H9 (cell line): ENCODE data around the gene KCNIP4. TPM values are rescaled to one million over a fixed set of nuclear protein-coding genes. Genes with fewer than 3 reads are reported as not detected.

Experiments used
- DNase-seq: peaks from one replicate; pipeline ENCODE4 v3.0.0-alpha.2; 2017
- H2AFZ ChIP-seq: one replicate; pipeline ENCODE4 v1.6.1; 2013; ENCODE audit warnings: mild to moderate bottlenecking, low read length, control low read depth, moderate library complexity
- H2AK5ac ChIP-seq: 2 replicates; pipeline ENCODE4 v1.6.1; 2013; ENCODE audit warnings: low read length, control low read depth, mixed read lengths; ENCODE audit not compliant: insufficient read length
- H2BK120ac ChIP-seq: one replicate; pipeline ENCODE4 v1.6.1; 2013; ENCODE audit warnings: low read depth, mild to moderate bottlenecking, low read length, control low read depth, inconsistent platforms; ENCODE audit not compliant: poor library complexity, severe bottlenecking
- H2BK12ac ChIP-seq: 2 replicates; pipeline ENCODE4 v1.6.1; 2013; ENCODE audit warnings: low read length, control low read depth, mixed read lengths, low read depth; ENCODE audit not compliant: insufficient read length
- H2BK15ac ChIP-seq: 2 replicates; pipeline ENCODE4 v1.6.1; 2013; ENCODE audit warnings: low read depth, low read length, control low read depth
- H2BK20ac ChIP-seq: one replicate; pipeline ENCODE4 v1.6.1; 2013; ENCODE audit warnings: low read depth, mild to moderate bottlenecking, low read length, control low read depth, inconsistent platforms; ENCODE audit not compliant: poor library complexity, severe bottlenecking
- H2BK5ac ChIP-seq: 2 replicates; pipeline ENCODE4 v1.6.1; 2013; ENCODE audit warnings: low read length, control low read depth, mixed read lengths; ENCODE audit not compliant: insufficient read length
- H3K14ac ChIP-seq: 2 replicates; pipeline ENCODE4 v1.6.1; 2013; ENCODE audit warnings: low read length, control low read depth; ENCODE audit not compliant: insufficient read depth
- H3K18ac ChIP-seq: 2 replicates; pipeline ENCODE4 v1.6.1; 2013; ENCODE audit warnings: low read depth, mild to moderate bottlenecking, mixed read lengths, low read length, control low read depth; ENCODE audit not compliant: insufficient read length
- H3K23ac ChIP-seq: 2 replicates; pipeline ENCODE4 v1.6.1; 2013; ENCODE audit warnings: low read length, control low read depth, mixed read lengths, low read depth; ENCODE audit not compliant: insufficient read length
- H3K23me2 ChIP-seq: 2 replicates; pipeline ENCODE4 v1.6.1; 2013; ENCODE audit warnings: low read depth, mild to moderate bottlenecking, mixed read lengths, low read length, control low read depth; ENCODE audit not compliant: insufficient read length, poor library complexity, severe bottlenecking
- H3K27ac ChIP-seq: 2 replicates; pipeline ENCODE4 v1.5.1; 2013; ENCODE audit warnings: low read length, control low read depth, mixed read lengths, low read depth; ENCODE audit not compliant: insufficient read length
- H3K27me3 ChIP-seq: 2 replicates; pipeline ENCODE4 v1.6.1; 2013; ENCODE audit warnings: low read length, control low read depth, inconsistent platforms; ENCODE audit not compliant: insufficient read depth
- H3K4ac ChIP-seq: 2 replicates; pipeline ENCODE4 v1.6.1; 2013; ENCODE audit warnings: low read depth, mild to moderate bottlenecking, control low read depth, inconsistent platforms, low read length, moderate library complexity
- H3K4me1 ChIP-seq: 2 replicates; pipeline ENCODE4 v1.6.1; 2013; ENCODE audit warnings: low read length, control low read depth, inconsistent platforms; ENCODE audit not compliant: insufficient read depth
- H3K4me2 ChIP-seq: 2 replicates; pipeline ENCODE4 v1.6.1; 2013; ENCODE audit warnings: low read length, control low read depth, mixed read lengths; ENCODE audit not compliant: insufficient read length, insufficient read depth
- H3K56ac ChIP-seq: 2 replicates; pipeline ENCODE4 v1.6.1; 2013; ENCODE audit warnings: low read depth, mild to moderate bottlenecking, mixed read lengths, low read length, control low read depth; ENCODE audit not compliant: insufficient read length
- H3K79me1 ChIP-seq: 2 replicates; pipeline ENCODE4 v1.6.1; 2013; ENCODE audit warnings: low read depth, mild to moderate bottlenecking, moderate library complexity, low read length, control low read depth, inconsistent platforms; ENCODE audit not compliant: insufficient read depth, poor library complexity, severe bottlenecking
- H3K79me2 ChIP-seq: 2 replicates; pipeline ENCODE4 v1.6.1; 2013; ENCODE audit warnings: low read length, control low read depth, inconsistent platforms; ENCODE audit not compliant: insufficient read depth
- H3K9ac ChIP-seq: 2 replicates; pipeline ENCODE4 v1.6.1; 2013; ENCODE audit warnings: low read length, control low read depth, mixed read lengths; ENCODE audit not compliant: insufficient read length; ENCODE audit errors: extremely low read depth
- H3K9me3 ChIP-seq: one replicate; pipeline ENCODE4 v1.6.1; 2013; ENCODE audit warnings: low read depth, low read length, inconsistent platforms; ENCODE audit not compliant: control insufficient read depth
- H3T11ph ChIP-seq: one replicate; pipeline ENCODE4 v1.6.1; 2013; ENCODE audit warnings: mild to moderate bottlenecking, low read length, control low read depth, inconsistent platforms
- H4K20me1 ChIP-seq: one replicate; pipeline ENCODE4 v1.6.1; 2013; ENCODE audit not compliant: control insufficient read depth, insufficient read length, insufficient read depth
- H4K5ac ChIP-seq: 2 replicates; pipeline ENCODE4 v1.6.1; 2013; ENCODE audit warnings: low read depth, mild to moderate bottlenecking, mixed read lengths, low read length, control low read depth; ENCODE audit not compliant: insufficient read length
- H4K8ac ChIP-seq: replicated peaks from 2 replicates; pipeline ENCODE4 v1.6.1; 2013; ENCODE audit warnings: low read length, control low read depth, mixed read lengths, low read depth; ENCODE audit not compliant: insufficient read length
- H4K91ac ChIP-seq: 2 replicates; pipeline ENCODE4 v1.6.1; 2013; ENCODE audit warnings: low read depth, mild to moderate bottlenecking, moderate library complexity, mixed read lengths, low read length, control low read depth; ENCODE audit not compliant: insufficient read length
- H3K27ac Mint-ChIP-seq, 3 experiments: 2 replicates in 2 of 3; 3 replicates in 1 of 3; pipeline ENCODE4 v1.8.0; 2020 to 2021; ENCODE audit warnings: mixed read lengths in 3 of 3, mild to moderate bottlenecking in 1 of 3, moderate library complexity in 1 of 3
- H3K27me3 Mint-ChIP-seq: 2 replicates; pipeline ENCODE4 v1.8.0; 2021; ENCODE audit warnings: low read depth, mild to moderate bottlenecking, moderate library complexity, mixed read lengths
- H3K36me3 Mint-ChIP-seq, 3 experiments: 2 replicates in 2 of 3; 3 replicates in 1 of 3; pipeline ENCODE4 v1.8.0; 2020 to 2021; ENCODE audit warnings: low read depth in 3 of 3, mixed read lengths in 3 of 3; ENCODE audit not compliant: insufficient read depth in 1 of 3
- H3K4me1 Mint-ChIP-seq, 2 experiments: 2 replicates each; pipeline ENCODE4 v1.8.0; 2020; ENCODE audit warnings: mixed read lengths in 2 of 2
- H3K4me3 Mint-ChIP-seq, 2 experiments: 2 replicates in 1 of 2; 3 replicates in 1 of 2; pipeline ENCODE4 v1.8.0; 2020 to 2021; ENCODE audit warnings: mild to moderate bottlenecking in 2 of 2, mixed read lengths in 2 of 2, moderate library complexity in 1 of 2
- H3K9me3 Mint-ChIP-seq, 2 experiments: 2 replicates in 1 of 2; 3 replicates in 1 of 2; pipeline ENCODE4 v1.8.0; 2020; ENCODE audit warnings: mild to moderate bottlenecking in 2 of 2, mixed read lengths in 2 of 2, moderate library complexity in 1 of 2
- CTCF ChIP-seq: fragments of 200-600 bp; sonication (generic); conservative IDR thresholded peaks from 3 replicates; pipeline ENCODE4 v1.8.0; 2021; ENCODE audit warnings: antibody characterized with exemption, mild to moderate bottlenecking
- WGBS: extraction: QIAGEN DNeasy Blood & Tissue Kit; methylation state at CpG from one replicate; pipeline ENCODE4 v1.1.7; 2013; ENCODE audit warnings: missing lambda C conversion rate, low lambda C conversion rate, mixed read lengths; ENCODE audit not compliant: insufficient read length; ENCODE audit errors: extremely low coverage; 5-methylcytosine and 5-hydroxymethylcytosine counted together
- total RNA-seq: library from RNA; stranded (reverse); gene quantifications from 2 replicates; pipeline ENCODE4 v1.2.1, GENCODE V29; 2021

Gene KCNIP4
- total RNA-seq, 1 experiment from 2014 or later = not detected

- H3K4ac ChIP-seq = no peak overlapping the region
- H3K4me2 ChIP-seq = no peak overlapping the region
- no peak for TF ChIP-seq CTCF
- H3K23ac ChIP-seq = no peak overlapping the region
- no peak overlapping the region for H2BK20ac ChIP-seq
- H3K27ac ChIP-seq = no peak overlapping the region
- Mint-ChIP-seq H3K27ac (no peak overlapping the region), H3K4me3 (no peak overlapping the region), H3K27me3 (no peaks in the 10 kb centered on the region), H3K9me3 (no peaks in the 10 kb centered on the region), H3K4me1 (no peaks in the 10 kb centered on the region), H3K36me3 (no peaks in the 10 kb centered on the region; a peak in 1 of 7 replicates)
- H4K8ac ChIP-seq = no peak overlapping the region
- H3K79me1 ChIP-seq = no peaks in the 10 kb centered on the region
- no peaks in the 10 kb centered on the region for H3K27me3 ChIP-seq
- H3T11ph ChIP-seq = no peak overlapping the region
- H3K23me2 ChIP-seq = no peaks in the 10 kb centered on the region
- no peak overlapping the region for H2BK5ac ChIP-seq
- H2BK120ac ChIP-seq = no peak overlapping the region
- WGBS = no CpG with 5 or more reads among the region's 3 CpGs
- no peaks in the 10 kb centered on the region for H3K9me3 ChIP-seq
- no peak overlapping the region for H3K56ac ChIP-seq
- no peak overlapping the region for H2AFZ ChIP-seq
- no peak overlapping the region for H4K5ac ChIP-seq
- H2BK15ac ChIP-seq = no peak overlapping the region
- no peaks in the 10 kb centered on the region for H3K4me1 ChIP-seq
- no peak overlapping the region for H3K9ac ChIP-seq
- no peak overlapping the region for H2BK12ac ChIP-seq
- H4K91ac ChIP-seq = no peak overlapping the region
- H3K14ac ChIP-seq = no peak overlapping the region
- no peaks in the 10 kb centered on the region for H3K79me2 ChIP-seq
- H2AK5ac ChIP-seq = no peak overlapping the region
- no peak for DNase-seq
- no peaks in the 10 kb centered on the region for H4K20me1 ChIP-seq
- no peak overlapping the region for H3K18ac ChIP-seq
Measured at GRCh38 chr4:21605006-21605405, 343.6 kb downstream of the KCNIP4 start.
